Medulla oblongata (tissue), 1 donor: ENCODE measurements around the gene ZNF286A.
"Not testable (repeated sequence)": the region's sequence is repeated elsewhere in the genome, so short reads cannot be mapped to it uniquely, and the experiment has no call there.

Source experiments
- DNase-seq: peaks from one replicate; pipeline ENCODE4 v3.0.0-alpha.2; 2015; ENCODE audit errors: extremely low spot score

The ZNF286A gene

GRCh38 chr17:15699937-15700336 lies 385 bp downstream of the ZNF286A start:
- DNase-seq = not testable (repeated sequence)

GRCh38 chr17:15704239-15704638 lies 4.7 kb downstream of the ZNF286A start:
- not testable (repeated sequence) for DNase-seq

- DNase-seq = not testable (repeated sequence)
These were observed 5.3 kb downstream of the ZNF286A start for GRCh38 chr17:15704813-15705212.

- DNase-seq = not testable (repeated sequence)
These were observed 9.3 kb downstream of the ZNF286A start for GRCh38 chr17:15708879-15709278.

- DNase-seq = not testable (repeated sequence)
These were observed 17.3 kb downstream of the ZNF286A start for GRCh38 chr17:15716601-15717563.

GRCh38 chr17:15730535-15730934 lies 31.0 kb downstream of the ZNF286A start:
- not testable (repeated sequence) for DNase-seq

GRCh38 chr17:15731900-15732299 lies 32.3 kb downstream of the ZNF286A start, which contains the start of gene TBC1D26:
TBC1D26 (plus strand) TSS chr17:15732283; CDS start chr17:15735349, 3,066 bp downstream.
- DNase-seq = not testable (repeated sequence)

- not testable (repeated sequence) for DNase-seq
These were observed 33.7 kb downstream of the ZNF286A start for GRCh38 chr17:15733174-15733789.

GRCh38 chr17:15736578-15736977 lies 37.0 kb downstream of the ZNF286A start:
- DNase-seq = not testable (repeated sequence)

GRCh38 chr17:15738066-15738465 lies 38.5 kb downstream of the ZNF286A start:
- DNase-seq = no peak

- not testable (repeated sequence) for DNase-seq
These were observed 39.7 kb downstream of the ZNF286A start for GRCh38 chr17:15739259-15739658.

- not testable (repeated sequence) for DNase-seq
These were observed 40.5 kb downstream of the ZNF286A start for GRCh38 chr17:15740041-15740440.

GRCh38 chr17:15740570-15741120 lies 41.1 kb downstream of the ZNF286A start:
- DNase-seq = no peak

- no peak for DNase-seq
These were observed 42.1 kb downstream of the ZNF286A start for GRCh38 chr17:15741624-15742023.

- DNase-seq = no peak
These were observed 42.7 kb downstream of the ZNF286A start for GRCh38 chr17:15742051-15742795.

GRCh38 chr17:15742921-15743320 lies 43.4 kb downstream of the ZNF286A start:
- DNase-seq = no peak

- no peak for DNase-seq
These were observed 44.6 kb downstream of the ZNF286A start for GRCh38 chr17:15744074-15744676.

- DNase-seq = no peak
These were observed 45.3 kb downstream of the ZNF286A start for GRCh38 chr17:15744885-15745284.

GRCh38 chr17:15749403-15749802 lies 49.9 kb downstream of the ZNF286A start:
- DNase-seq = not testable (repeated sequence)

GRCh38 chr17:15768865-15769533 lies 69.4 kb downstream of the ZNF286A start:
- not testable (repeated sequence) for DNase-seq
